ENCODE measurements around the gene SIVA1.

DNA sequence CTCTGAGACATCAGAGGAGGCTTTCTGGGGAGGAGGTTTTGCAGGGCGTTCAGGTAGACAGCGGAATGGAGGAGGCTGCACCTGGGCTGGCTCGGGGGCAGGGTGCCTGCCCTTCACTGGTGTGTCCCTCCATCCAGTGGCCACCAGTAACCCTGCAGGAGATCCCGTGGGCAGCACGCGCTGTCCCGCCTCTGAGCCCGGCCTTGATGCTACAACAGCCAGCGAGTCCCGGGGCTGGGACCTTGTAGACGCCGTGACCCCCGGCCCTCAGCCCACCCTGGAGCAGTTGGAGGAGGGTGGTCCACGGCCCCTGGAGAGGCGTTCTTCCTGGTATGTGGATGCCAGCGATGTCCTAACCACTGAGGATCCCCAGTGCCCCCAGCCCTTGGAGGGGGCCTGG, 38.9 kb upstream of the SIVA1 start:
- no peak for TF ChIP-seq POLR2A (IDR thresholded peaks at IDR 0.05; ENCODE audit: low read length)
- TF ChIP-seq GATA1 (IDR thresholded peaks at IDR 0.05; ENCODE audit: low read depth, low read length) = no peak

Measured in erythroblast (primary cell).